Mesenchymal stem cell (in vitro differentiated cells and primary cell): ENCODE data around the gene PRKD2.
"Not testable (repeated sequence)": the region's sequence is repeated elsewhere in the genome, so short reads cannot be mapped to it uniquely, and the experiment has no call there.

Experiments
- DNase-seq: peaks from one replicate; pipeline ENCODE4 v3.0.0-alpha.2; 2013
- H2AFZ ChIP-seq: one replicate; pipeline ENCODE4 v1.6.1; 2013; ENCODE audit warnings: low read depth, mild to moderate bottlenecking, control low read depth, inconsistent platforms, low read length, moderate library complexity
- H2AK5ac ChIP-seq: 2 replicates; pipeline ENCODE4 v1.6.1; 2013; ENCODE audit warnings: low read length, moderate library complexity, mild to moderate bottlenecking, inconsistent platforms; ENCODE audit not compliant: severe bottlenecking
- H2BK120ac ChIP-seq: one replicate; pipeline ENCODE4 v1.6.1; 2013; ENCODE audit warnings: low read depth, mild to moderate bottlenecking, inconsistent platforms, low read length, moderate library complexity
- H2BK12ac ChIP-seq, 2 experiments: one replicate each; pipeline ENCODE4 v1.6.1; 2013; ENCODE audit warnings: inconsistent platforms in 2 of 2, low read length in 2 of 2, mild to moderate bottlenecking in 2 of 2, moderate library complexity in 2 of 2, control low read depth in 1 of 2
- H2BK15ac ChIP-seq: one replicate; pipeline ENCODE4 v1.6.1; 2013; ENCODE audit warnings: mild to moderate bottlenecking, low read depth, inconsistent platforms; ENCODE audit not compliant: poor library complexity, severe bottlenecking
- H2BK5ac ChIP-seq: 2 replicates; pipeline ENCODE4 v1.6.1; 2013; ENCODE audit warnings: low read depth, mild to moderate bottlenecking, low read length, control low read depth, inconsistent platforms; ENCODE audit not compliant: poor library complexity, severe bottlenecking
- H3K14ac ChIP-seq, 2 experiments: one replicate each; pipeline ENCODE4 v1.6.1; 2013; ENCODE audit warnings: inconsistent platforms in 2 of 2, low read length in 2 of 2, control low read depth in 1 of 2, mild to moderate bottlenecking in 1 of 2, moderate library complexity in 1 of 2
- H3K18ac ChIP-seq, 2 experiments: one replicate each; pipeline ENCODE4 v1.6.1; 2013; ENCODE audit warnings: inconsistent platforms in 2 of 2, low read length in 2 of 2, control low read depth in 1 of 2, low read depth in 1 of 2, mild to moderate bottlenecking in 1 of 2
- H3K23ac ChIP-seq, 2 experiments: one replicate each; pipeline ENCODE4 v1.6.1; 2013; ENCODE audit warnings: inconsistent platforms in 2 of 2, low read length in 2 of 2, mild to moderate bottlenecking in 2 of 2, moderate library complexity in 2 of 2, control low read depth in 1 of 2
- H3K27ac ChIP-seq: 2 replicates; pipeline ENCODE4 v1.5.1; 2013; ENCODE audit warnings: mild to moderate bottlenecking, moderate library complexity, low read length, control low read depth, inconsistent platforms; ENCODE audit not compliant: poor library complexity, severe bottlenecking
- H3K27me3 ChIP-seq, 2 experiments: 2 replicates each; pipeline versions ENCODE4 v1.6.1 to v1.7.0; 2013; ENCODE audit warnings: low read length in 2 of 2, mild to moderate bottlenecking in 2 of 2, moderate library complexity in 2 of 2, control low read depth in 1 of 2, inconsistent platforms in 1 of 2; ENCODE audit not compliant: control insufficient read depth in 1 of 2, insufficient read depth in 1 of 2
- H3K36me3 ChIP-seq, 2 experiments: 2 replicates each; pipeline versions ENCODE4 v1.6.1 to v1.7.0; 2013; ENCODE audit warnings: low read length in 2 of 2, control low read depth in 1 of 2, inconsistent platforms in 1 of 2, low read depth in 1 of 2, mild to moderate bottlenecking in 1 of 2; ENCODE audit not compliant: insufficient read depth in 2 of 2, control insufficient read depth in 1 of 2
- H3K4ac ChIP-seq, 2 experiments: one replicate each; pipeline ENCODE4 v1.6.1; 2013; ENCODE audit warnings: inconsistent platforms in 2 of 2, low read length in 2 of 2, mild to moderate bottlenecking in 2 of 2, moderate library complexity in 2 of 2, control low read depth in 1 of 2, low read depth in 1 of 2
- H3K4me1 ChIP-seq: 2 replicates; pipeline ENCODE4 v1.6.1; 2013; ENCODE audit warnings: low read depth, low read length, control low read depth; ENCODE audit not compliant: control insufficient read depth, insufficient read depth
- H3K4me2 ChIP-seq: 2 replicates; pipeline ENCODE4 v1.6.1; 2013; ENCODE audit warnings: low read length, mild to moderate bottlenecking, inconsistent platforms; ENCODE audit not compliant: poor library complexity, severe bottlenecking
- H3K4me3 ChIP-seq, 2 experiments: 2 replicates each; pipeline versions ENCODE4 v1.5.1 to v1.7.0; 2013; ENCODE audit warnings: low read length in 2 of 2, mild to moderate bottlenecking in 2 of 2, control low read depth in 1 of 2, low read depth in 1 of 2; ENCODE audit not compliant: insufficient read depth in 1 of 2
- H3K79me1 ChIP-seq: replicated peaks from 2 replicates; pipeline ENCODE4 v1.6.1; 2013; ENCODE audit warnings: mild to moderate bottlenecking, control low read depth, low read length, inconsistent platforms; ENCODE audit not compliant: poor library complexity, severe bottlenecking
- H3K9ac ChIP-seq: 2 replicates; pipeline ENCODE4 v1.7.0; 2013; ENCODE audit warnings: mild to moderate bottlenecking, low read length, moderate library complexity
- H3K9me3 ChIP-seq: 2 replicates; pipeline ENCODE4 v1.7.0; 2013; ENCODE audit warnings: mild to moderate bottlenecking, low read length; ENCODE audit not compliant: control insufficient read depth
- H4K8ac ChIP-seq: one replicate; pipeline ENCODE4 v1.6.1; 2013; ENCODE audit warnings: inconsistent platforms, mild to moderate bottlenecking, low read length, moderate library complexity
- H4K91ac ChIP-seq: one replicate; pipeline ENCODE4 v1.6.1; 2013; ENCODE audit warnings: mild to moderate bottlenecking, low read length, inconsistent platforms
- WGBS: methylation state at CpG from one replicate; pipeline ENCODE4 v1.1.7; 2013; ENCODE audit warnings: mixed read lengths; 5-methylcytosine and 5-hydroxymethylcytosine counted together

The PRKD2 gene

GRCh38 chr19:46760897-46761296 is 44.0 kb upstream of the PRKD2 start:
- not testable (repeated sequence) for H3K4ac ChIP-seq, DNase-seq, H3K4me1 ChIP-seq, H3K9me3 ChIP-seq, H2BK15ac ChIP-seq, H2BK5ac ChIP-seq, H2BK120ac ChIP-seq, H2BK12ac ChIP-seq, H4K8ac ChIP-seq, H3K14ac ChIP-seq, H2AFZ ChIP-seq, H3K27ac ChIP-seq, H3K4me2 ChIP-seq, H3K23ac ChIP-seq, H3K27me3 ChIP-seq, H2AK5ac ChIP-seq, H4K91ac ChIP-seq, H3K4me3 ChIP-seq, H3K18ac ChIP-seq
- WGBS = 82% methylated on average over 4 of the region's 4 CpGs
- Histone ChIP-seq H3K36me3 (peaks cover 15 to 18% of the 10 kb centered on the region in 2 experiments), H3K9ac (peak overlapping the region; percentile 74), H3K79me1 (peaks cover 13% of the 10 kb centered on the region)

DNA sequence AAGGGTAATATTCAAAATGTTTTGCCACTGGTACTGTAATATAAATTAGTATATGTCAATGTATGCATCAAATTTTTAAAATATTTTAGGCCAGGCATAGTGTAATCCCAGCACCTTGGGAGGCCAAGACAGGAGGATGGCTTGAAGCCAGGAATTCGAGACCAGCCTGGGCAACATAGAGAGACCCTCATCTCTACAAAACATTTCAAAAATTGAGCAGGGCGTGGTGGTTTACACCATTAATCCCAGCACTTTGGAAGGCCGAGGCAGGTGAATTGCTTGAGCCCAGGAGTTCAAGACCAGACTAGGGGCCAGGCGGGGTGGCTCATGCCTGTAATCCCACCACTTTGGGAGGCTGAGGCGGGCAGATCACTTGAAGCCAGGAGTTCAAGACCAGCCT is 43.4 kb upstream of the PRKD2 start:
- peaks cover 15 to 24% of the 10 kb centered on the region in 2 experiments for H3K36me3 ChIP-seq
- no peak overlapping the region for H3K18ac ChIP-seq
- no peak overlapping the region for H2BK120ac ChIP-seq
- no peak overlapping the region for H3K14ac ChIP-seq
- DNase-seq = no peak
- H4K8ac ChIP-seq = no peak overlapping the region
- H3K4me1 ChIP-seq = peaks cover 3% of the 10 kb centered on the region
- H2AFZ ChIP-seq = no peak overlapping the region
- H3K27me3 ChIP-seq = no peaks in the 10 kb centered on the region
- no peak overlapping the region for H3K27ac ChIP-seq
- H3K9me3 ChIP-seq = no peaks in the 10 kb centered on the region
- no peak overlapping the region for H2AK5ac ChIP-seq
- no peak overlapping the region for H2BK12ac ChIP-seq
- H3K4ac ChIP-seq = no peak overlapping the region
- peaks cover 17% of the 10 kb centered on the region for H3K79me1 ChIP-seq
- no peak overlapping the region for H2BK5ac ChIP-seq
- no peak overlapping the region for H3K23ac ChIP-seq
- H3K9ac ChIP-seq = peak overlapping the region; percentile 74
- H2BK15ac ChIP-seq = no peak overlapping the region
- H3K4me3 ChIP-seq = no peak overlapping the region
- WGBS = 89% methylated on average over 5 of the region's 5 CpGs
- no peak overlapping the region for H3K4me2 ChIP-seq
- no peak overlapping the region for H4K91ac ChIP-seq

DNA sequence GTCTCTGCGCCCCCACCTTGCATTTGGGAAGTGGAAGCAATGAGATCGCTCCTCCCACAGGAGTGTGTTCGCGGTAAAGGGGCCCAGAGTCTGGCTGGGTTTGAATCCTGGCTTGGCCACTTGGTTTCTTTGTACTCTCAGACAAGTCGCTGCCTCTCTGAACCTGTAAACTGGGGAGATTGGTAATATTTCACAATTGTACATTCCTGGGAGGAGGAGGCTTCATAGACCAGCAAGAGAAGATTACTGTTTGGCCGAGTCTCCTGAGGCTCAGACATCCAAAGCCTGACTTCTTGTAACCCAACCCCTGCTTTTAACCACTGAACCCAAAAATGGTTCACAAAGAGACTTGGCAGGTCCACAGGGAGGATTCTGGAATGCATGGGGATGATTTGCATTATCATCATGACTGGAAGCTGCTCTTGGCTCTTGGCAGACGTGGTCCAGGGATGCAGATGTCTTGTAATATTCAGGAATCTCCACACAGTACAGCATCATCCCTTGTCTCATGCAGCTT is 43.0 kb upstream of the PRKD2 start:
- Histone ChIP-seq H3K79me1 (peaks cover 17% of the 10 kb centered on the region), H3K9ac (peak overlapping the region; percentile 74), H3K9me3 (no peaks in the 10 kb centered on the region), H3K4me1 (peaks cover 6% of the 10 kb centered on the region), H3K4me2 (no peak overlapping the region), H3K27me3 (no peaks in the 10 kb centered on the region), H3K14ac (no peak overlapping the region), H2BK120ac (no peak overlapping the region), H3K4me3 (peak overlapping the region in 1 of 2 experiments; percentile 28), H4K91ac (no peak overlapping the region), H4K8ac (no peak overlapping the region), H2AK5ac (no peak overlapping the region), H3K36me3 (peaks cover 15 to 26% of the 10 kb centered on the region in 2 experiments), H2AFZ (no peak overlapping the region), H3K18ac (no peak overlapping the region), H3K23ac (no peak overlapping the region), H3K4ac (no peak overlapping the region), H2BK15ac (no peak overlapping the region), H2BK12ac (no peak overlapping the region), H2BK5ac (no peak overlapping the region), H3K27ac (no peak overlapping the region)
- DNase-seq = no peak
- 72% methylated on average over 6 of the region's 7 CpGs for WGBS

DNA sequence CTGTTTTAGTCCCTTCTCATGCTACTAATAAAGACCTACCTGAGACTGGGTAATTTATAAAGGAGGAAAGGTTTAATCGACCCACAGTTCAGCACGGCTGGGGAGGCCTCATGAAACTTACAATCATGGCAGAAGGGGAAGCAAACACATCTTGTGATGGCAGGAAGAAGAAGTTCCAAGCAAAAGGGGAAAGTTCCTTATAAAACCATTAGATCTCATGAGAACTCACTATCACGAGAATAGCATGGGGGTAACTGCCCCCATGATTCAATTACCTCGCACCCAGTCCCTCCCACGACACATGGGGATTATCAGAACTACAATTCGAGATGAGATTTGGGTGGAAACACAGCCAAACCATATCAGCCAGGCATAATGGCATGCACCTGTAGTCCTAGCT is 42.3 kb upstream of the PRKD2 start:
- H3K23ac ChIP-seq = no peak overlapping the region
- no peak overlapping the region for H3K14ac ChIP-seq
- no peak overlapping the region for H3K27ac ChIP-seq
- H2BK120ac ChIP-seq = no peak overlapping the region
- H4K8ac ChIP-seq = no peak overlapping the region
- DNase-seq = no peak
- no peak overlapping the region for H2BK5ac ChIP-seq
- peaks cover 15 to 26% of the 10 kb centered on the region in 2 experiments for H3K36me3 ChIP-seq
- H2BK12ac ChIP-seq = no peak overlapping the region
- WGBS = 95% methylated on average over 6 of the region's 6 CpGs
- H2AK5ac ChIP-seq = no peak overlapping the region
- no peak overlapping the region for H3K4me3 ChIP-seq
- no peak overlapping the region for H2BK15ac ChIP-seq
- H3K18ac ChIP-seq = no peak overlapping the region
- H3K9ac ChIP-seq = peak overlapping the region; percentile 74
- peaks cover 17% of the 10 kb centered on the region for H3K79me1 ChIP-seq
- H2AFZ ChIP-seq = no peak overlapping the region
- H3K27me3 ChIP-seq = no peaks in the 10 kb centered on the region
- H3K4me1 ChIP-seq = peaks cover 6% of the 10 kb centered on the region
- H4K91ac ChIP-seq = no peak overlapping the region
- no peaks in the 10 kb centered on the region for H3K9me3 ChIP-seq
- H3K4me2 ChIP-seq = no peak overlapping the region
- no peak overlapping the region for H3K4ac ChIP-seq
